HepG2 (cell line): ENCODE results near the gene MTSS2. TPM values are rescaled to one million over a fixed set of nuclear protein-coding genes. Genes with fewer than 3 reads are reported as not detected.

Source experiments
- EEA1 ChIP-seq: sonication (generic); formaldehyde crosslinking; IDR thresholded peaks from 2 replicates; pipeline ENCODE4 v1.5.1; 2020; ENCODE audit warnings: mild to moderate bottlenecking, missing genetic modification reagents, borderline replicate concordance
- U2AF1 ChIP-seq: fragments of 200-400 bp; formaldehyde crosslinking; optimal IDR thresholded peaks from 2 replicates; pipeline ENCODE3; 2017; ENCODE audit warnings: mild to moderate bottlenecking, low read depth, low read length
- polyA plus RNA-seq, 8 experiments: library from polyadenylated mRNA; depleted of rRNA in 3 of 8; stranded (reverse) in 7 of 8; unstranded in 1 of 8; fragments of >200 nt; fragmentation: Illumina TruSeq in 4 of 8; extraction: Trizol in 4 of 8; gene quantifications; 2 replicates each; pipeline versions ENCODE4 v1.2.1 to v1.2.3, GENCODE V29; 2011 to 2016; ENCODE audit warnings: low read depth in 4 of 8, missing spikeins in 1 of 8, mixed read lengths in 1 of 8; ENCODE audit not compliant: insufficient read depth in 1 of 8
- total RNA-seq, 5 experiments: library from RNA; depleted of rRNA; stranded (reverse); fragments of >200 nt; fragmentation: Illumina TruSeq; extraction: Trizol; gene quantifications; 2 replicates each; pipeline ENCODE4 v1.2.3, GENCODE V29; 2016; ENCODE audit warnings: low read depth in 1 of 5
- TF ChIP-seq, protein P1 (sequence below): sonication (generic); formaldehyde crosslinking; IDR thresholded peaks from 2 replicates; pipeline ENCODE4 v1.4.0; 2020; ENCODE audit warnings: mild to moderate bottlenecking, missing genetic modification reagents, borderline replicate concordance
- TF ChIP-seq, protein P2 (sequence below): sonication (generic); formaldehyde crosslinking; IDR thresholded peaks from 2 replicates; pipeline ENCODE4 v1.5.0; 2020; ENCODE audit warnings: missing genetic modification reagents, mild to moderate bottlenecking, borderline replicate concordance
- TF ChIP-seq, protein P3 (sequence below): sonication (generic); formaldehyde crosslinking; IDR thresholded peaks from 2 replicates; pipeline ENCODE4 v1.4.0; 2020; ENCODE audit warnings: mild to moderate bottlenecking, missing genetic modification reagents
- TF ChIP-seq, protein P4 (sequence below): sonication (generic); formaldehyde crosslinking; IDR thresholded peaks from 2 replicates; pipeline ENCODE4 v1.8.1; 2023; ENCODE audit warnings: mild to moderate bottlenecking, missing genetic modification reagents

The MTSS2 gene
- total and polyA plus RNA-seq, 2 of the 13 experiments (the other 11 are each of a cell fraction or from before 2014, with no cell fraction given) = 132 to 242 TPM

DNA sequence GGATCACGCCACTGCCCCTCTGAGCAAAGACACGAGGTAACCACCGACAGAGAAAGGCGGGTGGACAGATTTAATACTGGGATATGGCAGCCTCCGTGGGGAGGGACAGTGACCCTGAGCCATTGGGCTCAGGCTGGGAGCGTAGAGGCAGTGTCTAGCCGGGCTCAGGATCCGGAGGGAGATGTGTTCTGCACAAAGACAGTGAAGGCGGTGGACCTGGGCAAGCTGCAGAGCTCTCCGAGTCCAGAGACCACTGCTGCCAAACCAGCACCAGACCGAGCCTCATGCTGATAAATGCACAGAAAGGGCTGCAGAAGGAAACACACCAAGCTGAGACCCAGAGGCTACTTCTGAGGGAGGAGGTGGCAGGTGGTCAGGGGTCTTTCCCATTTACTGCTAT, 26.5 kb upstream of the MTSS2 start (continued):
- TF ChIP-seq, protein P1, sequence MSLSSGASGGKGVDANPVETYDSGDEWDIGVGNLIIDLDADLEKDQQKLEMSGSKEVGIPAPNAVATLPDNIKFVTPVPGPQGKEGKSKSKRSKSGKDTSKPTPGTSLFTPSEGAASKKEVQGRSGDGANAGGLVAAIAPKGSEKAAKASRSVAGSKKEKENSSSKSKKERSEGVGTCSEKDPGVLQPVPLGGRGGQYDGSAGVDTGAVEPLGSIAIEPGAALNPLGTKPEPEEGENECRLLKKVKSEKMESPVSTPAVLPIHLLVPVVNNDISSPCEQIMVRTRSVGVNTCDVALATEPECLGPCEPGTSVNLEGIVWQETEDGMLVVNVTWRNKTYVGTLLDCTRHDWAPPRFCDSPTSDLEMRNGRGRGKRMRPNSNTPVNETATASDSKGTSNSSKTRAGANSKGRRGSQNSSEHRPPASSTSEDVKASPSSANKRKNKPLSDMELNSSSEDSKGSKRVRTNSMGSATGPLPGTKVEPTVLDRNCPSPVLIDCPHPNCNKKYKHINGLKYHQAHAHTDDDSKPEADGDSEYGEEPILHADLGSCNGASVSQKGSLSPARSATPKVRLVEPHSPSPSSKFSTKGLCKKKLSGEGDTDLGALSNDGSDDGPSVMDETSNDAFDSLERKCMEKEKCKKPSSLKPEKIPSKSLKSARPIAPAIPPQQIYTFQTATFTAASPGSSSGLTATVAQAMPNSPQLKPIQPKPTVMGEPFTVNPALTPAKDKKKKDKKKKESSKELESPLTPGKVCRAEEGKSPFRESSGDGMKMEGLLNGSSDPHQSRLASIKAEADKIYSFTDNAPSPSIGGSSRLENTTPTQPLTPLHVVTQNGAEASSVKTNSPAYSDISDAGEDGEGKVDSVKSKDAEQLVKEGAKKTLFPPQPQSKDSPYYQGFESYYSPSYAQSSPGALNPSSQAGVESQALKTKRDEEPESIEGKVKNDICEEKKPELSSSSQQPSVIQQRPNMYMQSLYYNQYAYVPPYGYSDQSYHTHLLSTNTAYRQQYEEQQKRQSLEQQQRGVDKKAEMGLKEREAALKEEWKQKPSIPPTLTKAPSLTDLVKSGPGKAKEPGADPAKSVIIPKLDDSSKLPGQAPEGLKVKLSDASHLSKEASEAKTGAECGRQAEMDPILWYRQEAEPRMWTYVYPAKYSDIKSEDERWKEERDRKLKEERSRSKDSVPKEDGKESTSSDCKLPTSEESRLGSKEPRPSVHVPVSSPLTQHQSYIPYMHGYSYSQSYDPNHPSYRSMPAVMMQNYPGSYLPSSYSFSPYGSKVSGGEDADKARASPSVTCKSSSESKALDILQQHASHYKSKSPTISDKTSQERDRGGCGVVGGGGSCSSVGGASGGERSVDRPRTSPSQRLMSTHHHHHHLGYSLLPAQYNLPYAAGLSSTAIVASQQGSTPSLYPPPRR (CRISPR knock-in tag) = no peak
- TF ChIP-seq, protein P2, sequence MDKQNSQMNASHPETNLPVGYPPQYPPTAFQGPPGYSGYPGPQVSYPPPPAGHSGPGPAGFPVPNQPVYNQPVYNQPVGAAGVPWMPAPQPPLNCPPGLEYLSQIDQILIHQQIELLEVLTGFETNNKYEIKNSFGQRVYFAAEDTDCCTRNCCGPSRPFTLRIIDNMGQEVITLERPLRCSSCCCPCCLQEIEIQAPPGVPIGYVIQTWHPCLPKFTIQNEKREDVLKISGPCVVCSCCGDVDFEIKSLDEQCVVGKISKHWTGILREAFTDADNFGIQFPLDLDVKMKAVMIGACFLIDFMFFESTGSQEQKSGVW (CRISPR knock-in tag) = no peak
- TF ChIP-seq, protein P3, sequence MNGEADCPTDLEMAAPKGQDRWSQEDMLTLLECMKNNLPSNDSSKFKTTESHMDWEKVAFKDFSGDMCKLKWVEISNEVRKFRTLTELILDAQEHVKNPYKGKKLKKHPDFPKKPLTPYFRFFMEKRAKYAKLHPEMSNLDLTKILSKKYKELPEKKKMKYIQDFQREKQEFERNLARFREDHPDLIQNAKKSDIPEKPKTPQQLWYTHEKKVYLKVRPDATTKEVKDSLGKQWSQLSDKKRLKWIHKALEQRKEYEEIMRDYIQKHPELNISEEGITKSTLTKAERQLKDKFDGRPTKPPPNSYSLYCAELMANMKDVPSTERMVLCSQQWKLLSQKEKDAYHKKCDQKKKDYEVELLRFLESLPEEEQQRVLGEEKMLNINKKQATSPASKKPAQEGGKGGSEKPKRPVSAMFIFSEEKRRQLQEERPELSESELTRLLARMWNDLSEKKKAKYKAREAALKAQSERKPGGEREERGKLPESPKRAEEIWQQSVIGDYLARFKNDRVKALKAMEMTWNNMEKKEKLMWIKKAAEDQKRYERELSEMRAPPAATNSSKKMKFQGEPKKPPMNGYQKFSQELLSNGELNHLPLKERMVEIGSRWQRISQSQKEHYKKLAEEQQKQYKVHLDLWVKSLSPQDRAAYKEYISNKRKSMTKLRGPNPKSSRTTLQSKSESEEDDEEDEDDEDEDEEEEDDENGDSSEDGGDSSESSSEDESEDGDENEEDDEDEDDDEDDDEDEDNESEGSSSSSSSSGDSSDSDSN (CRISPR knock-in tag) = 0 out of 2 replicates have a peak, but pooled peaks have one; percentile 17
- no peak for TF ChIP-seq U2AF1
- TF ChIP-seq, protein P4, sequence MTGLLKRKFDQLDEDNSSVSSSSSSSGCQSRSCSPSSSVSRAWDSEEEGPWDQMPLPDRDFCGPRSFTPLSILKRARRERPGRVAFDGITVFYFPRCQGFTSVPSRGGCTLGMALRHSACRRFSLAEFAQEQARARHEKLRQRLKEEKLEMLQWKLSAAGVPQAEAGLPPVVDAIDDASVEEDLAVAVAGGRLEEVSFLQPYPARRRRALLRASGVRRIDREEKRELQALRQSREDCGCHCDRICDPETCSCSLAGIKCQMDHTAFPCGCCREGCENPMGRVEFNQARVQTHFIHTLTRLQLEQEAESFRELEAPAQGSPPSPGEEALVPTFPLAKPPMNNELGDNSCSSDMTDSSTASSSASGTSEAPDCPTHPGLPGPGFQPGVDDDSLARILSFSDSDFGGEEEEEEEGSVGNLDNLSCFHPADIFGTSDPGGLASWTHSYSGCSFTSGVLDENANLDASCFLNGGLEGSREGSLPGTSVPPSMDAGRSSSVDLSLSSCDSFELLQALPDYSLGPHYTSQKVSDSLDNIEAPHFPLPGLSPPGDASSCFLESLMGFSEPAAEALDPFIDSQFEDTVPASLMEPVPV (CRISPR knock-in tag) = peak; percentile 50; the same call in 1 of the 2 replicates
- TF ChIP-seq EEA1 (CRISPR knock-in tag) = no peak
